Measurements from ENCODE around the gene GALNTL6.
"Not testable (repeated sequence)": the region's sequence is repeated elsewhere in the genome, so short reads cannot be mapped to it uniquely, and the experiment has no call there.

GALNTL6 gene

GRCh38 chr4:172946503-172946902 is 1133.3 kb downstream of the GALNTL6 start:
- no peak for DNase-seq (ENCODE audit: low read depth)

GRCh38 chr4:172947594-172947993 is 1134.4 kb downstream of the GALNTL6 start:
- no peak for DNase-seq (ENCODE audit: low read depth)

- DNase-seq (ENCODE audit: low read depth) = no peak
These were observed 1137.8 kb downstream of the GALNTL6 start for GRCh38 chr4:172950990-172951389.

- DNase-seq (ENCODE audit: low read depth) = no peak
These were observed 1138.7 kb downstream of the GALNTL6 start for GRCh38 chr4:172951679-172952451.

- no peak for DNase-seq (ENCODE audit: low read depth)
These were observed 1140.8 kb downstream of the GALNTL6 start for GRCh38 chr4:172953896-172954568.

- DNase-seq (ENCODE audit: low read depth) = not testable (repeated sequence)
These were observed 1143.1 kb downstream of the GALNTL6 start for GRCh38 chr4:172956340-172956739.

GRCh38 chr4:172957216-172957615 is 1144.0 kb downstream of the GALNTL6 start:
- no peak for DNase-seq (ENCODE audit: low read depth)

GRCh38 chr4:172962564-172963353 is 1149.6 kb downstream of the GALNTL6 start:
- DNase-seq (ENCODE audit: low read depth) = peak; percentile 85

- no peak for DNase-seq (ENCODE audit: low read depth)
These were observed 1150.5 kb downstream of the GALNTL6 start for GRCh38 chr4:172963498-172964294.

- not testable (repeated sequence) for DNase-seq (ENCODE audit: low read depth)
These were observed 1157.0 kb downstream of the GALNTL6 start for GRCh38 chr4:172970189-172970588.

- DNase-seq (ENCODE audit: low read depth) = no peak
These were observed 1161.4 kb downstream of the GALNTL6 start for GRCh38 chr4:172974586-172974985.

- DNase-seq (ENCODE audit: low read depth) = no peak
These were observed 1162.5 kb downstream of the GALNTL6 start for GRCh38 chr4:172975651-172976229.

- DNase-seq (ENCODE audit: low read depth) = not testable (repeated sequence)
These were observed 1164.4 kb downstream of the GALNTL6 start for GRCh38 chr4:172977491-172978041.

- DNase-seq (ENCODE audit: low read depth) = no peak
These were observed 1165.6 kb downstream of the GALNTL6 start for GRCh38 chr4:172978848-172979247.

- no peak for DNase-seq (ENCODE audit: low read depth)
These were observed 1166.1 kb downstream of the GALNTL6 start for GRCh38 chr4:172979332-172979731.

GRCh38 chr4:172980219-172980618 is 1167.0 kb downstream of the GALNTL6 start:
- DNase-seq (ENCODE audit: low read depth) = no peak

- DNase-seq (ENCODE audit: low read depth) = peak; percentile 99
These were observed 1169.0 kb downstream of the GALNTL6 start for GRCh38 chr4:172982151-172982590.

GRCh38 chr4:172983014-172983413 is 1169.8 kb downstream of the GALNTL6 start:
- DNase-seq (ENCODE audit: low read depth) = no peak

- no peak for DNase-seq (ENCODE audit: low read depth)
These were observed 1170.4 kb downstream of the GALNTL6 start for GRCh38 chr4:172983631-172984030.

GRCh38 chr4:172985552-172985951 is 1172.3 kb downstream of the GALNTL6 start:
- no peak for DNase-seq (ENCODE audit: low read depth)

- DNase-seq (ENCODE audit: low read depth) = no peak
These were observed 1172.9 kb downstream of the GALNTL6 start for GRCh38 chr4:172986114-172986513.
